Panc1 (cell line): Measurements from ENCODE around the gene SBNO2. TPM values are rescaled to one million over a fixed set of nuclear protein-coding genes. Genes with fewer than 3 reads are reported as not detected.
"Not testable (repeated sequence)": the region's sequence is repeated elsewhere in the genome, so short reads cannot be mapped to it uniquely, and the experiment has no call there.

Source experiments
- ATAC-seq: fragments of 200-7000 bp; cut with Tn5 transposase; 2 replicates; pipeline ENCODE4 v1.9.1; 2020; ENCODE audit warnings: mild to moderate bottlenecking, moderate library complexity
- BruUV-seq: library from RNA; stranded (reverse); fragments of 400-500 nt; replicated peaks from 2 replicates; lab custom pipeline; 2021; lab: Mats Ljungman, UMichigan
- CTCF ChIA-PET: fragments of 300-600 bp; sonication (Branson Sonifier 250); formaldehyde crosslinking; loops from one replicate; lab custom pipeline; 2022; ENCODE audit warnings: antibody characterized with exemption; lab: Charles Lee
- POLR2A ChIA-PET: fragments of 300-600 bp; sonication (Branson Sonifier 250); formaldehyde crosslinking; loops from one replicate; lab custom pipeline; 2022; ENCODE audit warnings: antibody characterized with exemption; lab: Charles Lee
- DNase-seq: peaks from one replicate; pipeline ENCODE4 v3.0.0-alpha.2; 2010; ENCODE audit warnings: low read depth, low spot score
- H3K27ac ChIP-seq: 2 replicates; pipeline ENCODE4 v1.5.1; 2011; ENCODE audit warnings: mild to moderate bottlenecking, low read length, inconsistent platforms
- H3K27me3 ChIP-seq: fragments of 200-500 bp; sonication (Bioruptor generic); 2 replicates; pipeline ENCODE4 v1.6.0; 2014; ENCODE audit warnings: low read length, inconsistent platforms; ENCODE audit not compliant: control insufficient read depth, insufficient read depth
- H3K36me3 ChIP-seq: fragments of 200-500 bp; sonication (Bioruptor generic); 2 replicates; pipeline ENCODE4 v1.5.1; 2014; ENCODE audit warnings: inconsistent platforms, mild to moderate bottlenecking, low read length, moderate library complexity; ENCODE audit not compliant: control insufficient read depth, insufficient read depth
- H3K4me1 ChIP-seq: 2 replicates; pipeline ENCODE4 v1.5.1; 2011; ENCODE audit warnings: inconsistent platforms, mild to moderate bottlenecking, low read length, moderate library complexity; ENCODE audit not compliant: control insufficient read depth, insufficient read depth
- H3K4me3 ChIP-seq, 2 experiments: 2 replicates each; pipeline ENCODE4 v1.5.1; 2011 to 2012; ENCODE audit warnings: low read depth in 2 of 2, low read length in 2 of 2, mild to moderate bottlenecking in 2 of 2, inconsistent platforms in 1 of 2, moderate library complexity in 1 of 2
- H3K9me3 ChIP-seq: fragments of 200-500 bp; sonication (Bioruptor generic); 2 replicates; pipeline ENCODE4 v1.5.1; 2014; ENCODE audit warnings: low read depth, mild to moderate bottlenecking, inconsistent platforms, low read length, moderate library complexity; ENCODE audit not compliant: control insufficient read depth, insufficient read depth
- CTCF ChIP-seq: fragments of 450-650 bp; IDR thresholded peaks from 2 replicates; pipeline ENCODE4 v1.5.1; 2017; ENCODE audit warnings: mild to moderate bottlenecking
- POLR2AphosphoS5 ChIP-seq: IDR thresholded peaks from 2 replicates; pipeline ENCODE4 v1.6.1; 2012; ENCODE audit warnings: mild to moderate bottlenecking, low read depth, low read length, moderate library complexity
- REST ChIP-seq, 2 experiments: IDR thresholded peaks; 2 replicates each; pipeline ENCODE4 v1.6.1; 2011 to 2012; ENCODE audit warnings: low read depth in 2 of 2, control low read depth in 1 of 2, low read length in 1 of 2, mild to moderate bottlenecking in 1 of 2, moderate library complexity in 1 of 2; ENCODE audit not compliant: insufficient read depth in 1 of 2
- SIN3A ChIP-seq: IDR thresholded peaks from 2 replicates; pipeline ENCODE4 v1.6.1; 2012; ENCODE audit warnings: low read depth, mild to moderate bottlenecking, low read length, moderate library complexity, borderline replicate concordance; ENCODE audit not compliant: insufficient read depth
- TCF7L2 ChIP-seq: IDR thresholded peaks from 2 replicates; pipeline ENCODE4 v1.6.1; 2011; ENCODE audit warnings: mild to moderate bottlenecking, low read depth, low read length, inconsistent platforms
- in situ Hi-C: cut with HindIII; loops from 2 replicates; pipeline ENCODE4 v1.10.0; 2016; ENCODE audit warnings: low sequenced_read_pairs, low pct_unique_long_range_greater_than_20kb
- intact Hi-C: fragments of 100-400 bp; cut with micrococcal nuclease; formaldehyde crosslinking; loops from one replicate; pipeline ENCODE4 v1.10.0; 2022; ENCODE audit not compliant: unreplicated experiment
- total RNA-seq: library from RNA; stranded (reverse); gene quantifications from one replicate; pipeline ENCODE4 v1.2.1, GENCODE V29; 2021; ENCODE audit not compliant: unreplicated experiment

Gene SBNO2
- total RNA-seq, 1 experiment from 2014 or later: 101 TPM

GRCh38 chr19:1115646-1116420 lies 58.2 kb downstream of the SBNO2 start:
- TF ChIP-seq REST (IDR thresholded peaks at IDR 0.05; ENCODE audit: insufficient read depth in 1 of 2, low read depth in 2 of 2, low read length in 1 of 2): no peak
- TF ChIP-seq SIN3A: no peak
- Histone ChIP-seq H3K9me3 (no peaks in the 10 kb centered on the region), H3K36me3 (no peaks in the 10 kb centered on the region)

GRCh38 chr19:1114728-1115127 lies 59.3 kb downstream of the SBNO2 start:
- ATAC-seq, POLR2A ChIA-PET, intact Hi-C loops, H3K36me3 ChIP-seq, H3K9me3 ChIP-seq, H3K27me3 ChIP-seq, H3K4me3 ChIP-seq, H3K27ac ChIP-seq, CTCF ChIA-PET, BruUV-seq, in situ Hi-C loops, DNase-seq: not testable (repeated sequence)
- peaks cover 29% of the 10 kb centered on the region for H3K4me1 ChIP-seq

More at GRCh38 chr19:1115646-1116420, 58.2 kb downstream of the SBNO2 start:
- no peaks in the 10 kb centered on the region for H3K27me3 ChIP-seq
- no TSS peak for BruUV-seq
- POLR2A ChIA-PET: no interaction called here
- no peak overlapping the region for H3K4me3 ChIP-seq
- intact Hi-C loops (no loop called here), in situ Hi-C loops (no loop called here)
- H3K27ac ChIP-seq: no peak overlapping the region
- ATAC-seq (no peak), DNase-seq (no peak)
- H3K4me1 ChIP-seq: peaks cover 22% of the 10 kb centered on the region
- CTCF ChIA-PET: no interaction called here

GRCh38 chr19:1113986-1114483 lies 60.0 kb downstream of the SBNO2 start:
- intact Hi-C loops: no loop called here
- DNase-seq (no peak), ATAC-seq (no peak)
- ChIA-PET POLR2A (no interaction called here), CTCF (interaction anchor here (0.6 kb wide), 2 partner anchors 57 to 58 kb away, joined by 3 to 5 read pairs; no protein-coding TSS in a partner anchor)
- peak overlapping the region; percentile 78 for H3K27ac ChIP-seq
- no peaks in the 10 kb centered on the region for H3K9me3 ChIP-seq
- no peaks in the 10 kb centered on the region for H3K27me3 ChIP-seq
- in situ Hi-C loops: no loop called here
- peaks cover 29% of the 10 kb centered on the region for H3K4me1 ChIP-seq
- no peak for TF ChIP-seq SIN3A
- TF ChIP-seq CTCF: no peak
- no peak; the same call in 1 of the 2 replicates for TF ChIP-seq POLR2AphosphoS5
- TF ChIP-seq TCF7L2: no peak
- no peak for TF ChIP-seq REST (IDR thresholded peaks at IDR 0.05; ENCODE audit: insufficient read depth in 1 of 2, low read depth in 2 of 2, low read length in 1 of 2)
- no peak overlapping the region for H3K4me3 ChIP-seq
- no TSS peak for BruUV-seq
- no peaks in the 10 kb centered on the region for H3K36me3 ChIP-seq
